ENCODE data around the gene VWC2L.

Gene VWC2L

GRCh38 chr2:214529514-214529913, 118.7 kb downstream of the VWC2L start:
- Histone ChIP-seq H3K27me3 (ENCODE audit: control insufficient read depth in 2 of 2, insufficient read depth in 2 of 2, low read length in 2 of 2) (no peaks in the 10 kb centered on the region), H3K27ac (ENCODE audit: low read depth in 2 of 2, low read length in 2 of 2) (no peak overlapping the region), H3K4me3 (ENCODE audit: low read length in 2 of 2) (no peak overlapping the region), H3K4me1 (ENCODE audit: control insufficient read depth in 2 of 2, insufficient read depth in 2 of 2, low read length in 2 of 2) (no peaks in the 10 kb centered on the region), H3K9me3 (ENCODE audit: control insufficient read depth in 2 of 2, low read length in 2 of 2) (no peaks in the 10 kb centered on the region), H3K36me3 (ENCODE audit: control insufficient read depth in 2 of 2, insufficient read depth in 2 of 2, low read length in 2 of 2) (no peaks in the 10 kb centered on the region), H3K9ac (ENCODE audit: low read depth in 1 of 2, low read length in 2 of 2) (no peak overlapping the region)

- Histone ChIP-seq H3K9me3 (ENCODE audit: control insufficient read depth in 2 of 2, low read length in 2 of 2) (no peaks in the 10 kb centered on the region), H3K27me3 (ENCODE audit: control insufficient read depth in 2 of 2, insufficient read depth in 2 of 2, low read length in 2 of 2) (no peaks in the 10 kb centered on the region), H3K4me1 (ENCODE audit: control insufficient read depth in 2 of 2, insufficient read depth in 2 of 2, low read length in 2 of 2) (no peaks in the 10 kb centered on the region), H3K9ac (ENCODE audit: low read depth in 1 of 2, low read length in 2 of 2) (no peak overlapping the region), H3K4me3 (ENCODE audit: low read length in 2 of 2) (no peak overlapping the region), H3K27ac (ENCODE audit: low read depth in 2 of 2, low read length in 2 of 2) (no peak overlapping the region), H3K36me3 (ENCODE audit: control insufficient read depth in 2 of 2, insufficient read depth in 2 of 2, low read length in 2 of 2) (no peaks in the 10 kb centered on the region)
These were observed 122.7 kb downstream of the VWC2L start for GRCh38 chr2:214533541-214533940.

DNA sequence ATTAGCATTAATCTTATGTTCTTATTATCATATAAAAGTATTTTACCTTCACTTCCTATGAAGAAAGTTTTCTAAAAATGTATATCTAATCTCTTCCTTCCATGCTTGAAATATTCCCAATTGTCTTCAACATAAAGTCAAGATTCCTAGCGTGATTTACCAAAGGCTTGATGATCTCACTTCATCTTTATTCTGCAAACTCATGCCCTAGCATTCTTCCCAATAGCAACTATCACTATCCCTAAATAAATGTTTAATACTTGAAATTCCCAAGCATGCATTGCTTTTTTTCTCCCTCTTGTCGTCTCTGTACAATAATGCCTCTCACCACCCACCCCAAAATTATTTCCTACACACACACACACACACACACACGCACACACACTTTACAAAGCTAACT, 125.8 kb downstream of the VWC2L start:
- H3K4me1 ChIP-seq (ENCODE audit: control insufficient read depth in 2 of 2, insufficient read depth in 2 of 2, low read length in 2 of 2), result no peaks in the 10 kb centered on the region
- H3K9ac ChIP-seq (ENCODE audit: low read depth in 1 of 2, low read length in 2 of 2), result no peak overlapping the region
- H3K36me3 ChIP-seq (ENCODE audit: control insufficient read depth in 2 of 2, insufficient read depth in 2 of 2, low read length in 2 of 2), result no peaks in the 10 kb centered on the region
- H3K27ac ChIP-seq (ENCODE audit: low read depth in 2 of 2, low read length in 2 of 2), result no peak overlapping the region
- H3K9me3 ChIP-seq (ENCODE audit: control insufficient read depth in 2 of 2, low read length in 2 of 2), result no peaks in the 10 kb centered on the region
- no peaks in the 10 kb centered on the region for H3K27me3 ChIP-seq (ENCODE audit: control insufficient read depth in 2 of 2, insufficient read depth in 2 of 2, low read length in 2 of 2)
- H3K4me3 ChIP-seq (ENCODE audit: low read length in 2 of 2), result no peak overlapping the region

DNA sequence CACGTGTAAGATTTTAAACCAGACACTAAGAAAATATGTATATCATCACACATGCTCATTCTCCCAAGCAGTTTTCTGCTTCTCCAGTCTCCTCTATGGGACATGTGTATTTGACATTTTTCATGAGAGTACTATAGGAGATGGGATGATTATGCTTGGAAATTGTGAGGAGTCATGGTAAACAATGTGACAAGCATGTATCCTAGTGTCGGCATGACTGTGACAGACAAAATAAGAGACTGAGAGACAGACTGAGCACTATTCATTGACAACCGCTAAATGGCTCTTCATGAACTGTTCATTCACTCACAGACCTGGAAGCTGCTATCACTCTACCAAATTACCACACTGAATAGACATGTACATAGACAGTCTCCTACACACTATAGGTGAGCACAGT, 127.1 kb downstream of the VWC2L start:
- H3K4me1 ChIP-seq (ENCODE audit: control insufficient read depth in 2 of 2, insufficient read depth in 2 of 2, low read length in 2 of 2), result no peaks in the 10 kb centered on the region
- H3K27me3 ChIP-seq (ENCODE audit: control insufficient read depth in 2 of 2, insufficient read depth in 2 of 2, low read length in 2 of 2), result no peaks in the 10 kb centered on the region
- H3K27ac ChIP-seq (ENCODE audit: low read depth in 2 of 2, low read length in 2 of 2), result no peak overlapping the region
- no peak overlapping the region for H3K9ac ChIP-seq (ENCODE audit: low read depth in 1 of 2, low read length in 2 of 2)
- no peak overlapping the region for H3K4me3 ChIP-seq (ENCODE audit: low read length in 2 of 2)
- no peaks in the 10 kb centered on the region for H3K36me3 ChIP-seq (ENCODE audit: control insufficient read depth in 2 of 2, insufficient read depth in 2 of 2, low read length in 2 of 2)
- H3K9me3 ChIP-seq (ENCODE audit: control insufficient read depth in 2 of 2, low read length in 2 of 2), result no peaks in the 10 kb centered on the region

- Histone ChIP-seq H3K27me3 (ENCODE audit: control insufficient read depth in 2 of 2, insufficient read depth in 2 of 2, low read length in 2 of 2) (no peaks in the 10 kb centered on the region), H3K9ac (ENCODE audit: low read depth in 1 of 2, low read length in 2 of 2) (no peak overlapping the region), H3K36me3 (ENCODE audit: control insufficient read depth in 2 of 2, insufficient read depth in 2 of 2, low read length in 2 of 2) (no peaks in the 10 kb centered on the region), H3K27ac (ENCODE audit: low read depth in 2 of 2, low read length in 2 of 2) (no peak overlapping the region), H3K9me3 (ENCODE audit: control insufficient read depth in 2 of 2, low read length in 2 of 2) (no peaks in the 10 kb centered on the region), H3K4me3 (ENCODE audit: low read length in 2 of 2) (no peak overlapping the region), H3K4me1 (ENCODE audit: control insufficient read depth in 2 of 2, insufficient read depth in 2 of 2, low read length in 2 of 2) (no peaks in the 10 kb centered on the region)
These were observed 131.4 kb downstream of the VWC2L start for GRCh38 chr2:214542295-214542694.

DNA sequence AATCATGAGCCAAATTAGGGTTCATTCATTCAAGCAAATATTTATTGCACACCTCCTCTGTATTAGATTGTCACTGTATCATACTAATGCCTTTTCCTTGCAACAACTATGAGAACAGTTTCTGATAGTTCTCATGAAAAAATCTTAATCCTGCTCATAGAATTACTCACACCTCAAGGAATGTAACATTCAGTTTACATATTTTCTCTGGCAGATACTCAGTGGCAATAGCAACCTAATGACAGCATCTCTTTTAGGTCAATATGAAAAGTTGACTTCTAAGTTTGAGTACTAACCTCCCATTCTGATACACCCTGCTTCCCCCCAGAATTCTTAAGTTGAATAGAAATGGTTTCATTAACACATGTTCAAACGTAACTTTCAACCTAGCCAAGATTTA, 132.0 kb downstream of the VWC2L start:
- H3K4me3 ChIP-seq (ENCODE audit: low read length in 2 of 2), result no peak overlapping the region
- H3K9me3 ChIP-seq (ENCODE audit: control insufficient read depth in 2 of 2, low read length in 2 of 2), result no peaks in the 10 kb centered on the region
- no peaks in the 10 kb centered on the region for H3K27me3 ChIP-seq (ENCODE audit: control insufficient read depth in 2 of 2, insufficient read depth in 2 of 2, low read length in 2 of 2)
- no peak overlapping the region for H3K9ac ChIP-seq (ENCODE audit: low read depth in 1 of 2, low read length in 2 of 2)
- H3K4me1 ChIP-seq (ENCODE audit: control insufficient read depth in 2 of 2, insufficient read depth in 2 of 2, low read length in 2 of 2), result no peaks in the 10 kb centered on the region
- H3K27ac ChIP-seq (ENCODE audit: low read depth in 2 of 2, low read length in 2 of 2), result no peak overlapping the region
- no peaks in the 10 kb centered on the region for H3K36me3 ChIP-seq (ENCODE audit: control insufficient read depth in 2 of 2, insufficient read depth in 2 of 2, low read length in 2 of 2)

- H3K27me3 ChIP-seq (ENCODE audit: control insufficient read depth in 2 of 2, insufficient read depth in 2 of 2, low read length in 2 of 2), result no peaks in the 10 kb centered on the region
- no peak overlapping the region for H3K27ac ChIP-seq (ENCODE audit: low read depth in 2 of 2, low read length in 2 of 2)
- no peaks in the 10 kb centered on the region for H3K9me3 ChIP-seq (ENCODE audit: control insufficient read depth in 2 of 2, low read length in 2 of 2)
- H3K36me3 ChIP-seq (ENCODE audit: control insufficient read depth in 2 of 2, insufficient read depth in 2 of 2, low read length in 2 of 2), result no peaks in the 10 kb centered on the region
- no peaks in the 10 kb centered on the region for H3K4me1 ChIP-seq (ENCODE audit: control insufficient read depth in 2 of 2, insufficient read depth in 2 of 2, low read length in 2 of 2)
- no peak overlapping the region for H3K4me3 ChIP-seq (ENCODE audit: low read length in 2 of 2)
- H3K9ac ChIP-seq (ENCODE audit: low read depth in 1 of 2, low read length in 2 of 2), result no peak overlapping the region
These were observed 132.6 kb downstream of the VWC2L start for GRCh38 chr2:214543386-214543955.

DNA sequence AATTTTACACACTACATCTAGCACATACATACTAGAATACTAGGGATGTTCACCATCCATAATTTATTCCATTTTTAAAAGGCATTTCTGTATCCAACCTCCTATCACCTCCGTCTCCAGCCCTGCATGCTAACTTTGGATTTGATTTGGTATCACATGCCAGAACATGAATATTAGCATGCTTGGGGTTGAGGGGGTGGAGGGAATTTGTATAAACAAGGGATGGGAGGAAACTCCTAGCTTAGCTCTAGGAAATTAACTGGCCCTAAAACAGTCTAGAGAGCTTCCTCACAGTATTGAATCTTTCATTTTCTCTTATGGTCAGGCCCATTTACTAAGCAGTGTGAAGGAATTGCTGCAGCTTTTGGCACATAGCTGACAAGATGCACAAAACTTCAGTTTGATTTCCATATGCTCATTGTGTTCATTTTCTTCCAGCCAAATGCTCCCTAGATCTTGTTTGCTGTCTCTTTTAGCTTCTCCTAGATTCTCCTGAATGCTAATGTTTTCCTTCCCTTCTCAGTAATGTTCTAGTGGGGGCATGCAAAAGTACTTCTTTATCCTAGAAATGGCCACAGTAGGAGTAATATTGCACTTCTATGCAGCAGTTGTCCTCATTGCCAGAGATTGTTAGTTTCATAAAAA, 135.2 kb downstream of the VWC2L start:
- Histone ChIP-seq H3K9ac (ENCODE audit: low read depth in 1 of 2, low read length in 2 of 2) (no peak overlapping the region), H3K4me3 (ENCODE audit: low read length in 2 of 2) (no peak overlapping the region), H3K4me1 (ENCODE audit: control insufficient read depth in 2 of 2, insufficient read depth in 2 of 2, low read length in 2 of 2) (no peaks in the 10 kb centered on the region), H3K27me3 (ENCODE audit: control insufficient read depth in 2 of 2, insufficient read depth in 2 of 2, low read length in 2 of 2) (no peaks in the 10 kb centered on the region), H3K27ac (ENCODE audit: low read depth in 2 of 2, low read length in 2 of 2) (no peak overlapping the region), H3K36me3 (ENCODE audit: control insufficient read depth in 2 of 2, insufficient read depth in 2 of 2, low read length in 2 of 2) (no peaks in the 10 kb centered on the region), H3K9me3 (ENCODE audit: control insufficient read depth in 2 of 2, low read length in 2 of 2) (no peaks in the 10 kb centered on the region)

DNA sequence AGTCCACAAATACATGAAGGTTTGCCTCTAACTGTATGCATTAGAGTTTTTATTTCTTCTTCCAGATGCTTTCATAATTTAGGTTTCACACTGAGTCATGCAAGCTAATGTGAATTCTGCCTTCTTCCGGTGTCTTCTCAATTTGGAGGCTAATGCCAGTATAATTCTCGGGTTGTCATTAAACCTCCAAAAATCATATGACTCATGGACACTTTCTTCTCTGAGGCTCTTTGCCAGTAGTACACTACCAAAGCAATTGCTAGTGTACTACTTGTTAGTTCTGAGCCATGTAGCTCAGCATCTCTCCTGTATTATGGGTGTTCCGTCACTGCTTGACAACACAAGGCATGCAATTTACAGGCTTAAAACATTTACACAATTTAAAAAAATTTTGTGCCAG, 137.1 kb downstream of the VWC2L start:
- Histone ChIP-seq H3K9me3 (ENCODE audit: control insufficient read depth in 2 of 2, low read length in 2 of 2) (no peaks in the 10 kb centered on the region), H3K4me3 (ENCODE audit: low read length in 2 of 2) (no peak overlapping the region), H3K4me1 (ENCODE audit: control insufficient read depth in 2 of 2, insufficient read depth in 2 of 2, low read length in 2 of 2) (no peaks in the 10 kb centered on the region), H3K27me3 (ENCODE audit: control insufficient read depth in 2 of 2, insufficient read depth in 2 of 2, low read length in 2 of 2) (no peaks in the 10 kb centered on the region), H3K27ac (ENCODE audit: low read depth in 2 of 2, low read length in 2 of 2) (no peak overlapping the region), H3K36me3 (ENCODE audit: control insufficient read depth in 2 of 2, insufficient read depth in 2 of 2, low read length in 2 of 2) (no peaks in the 10 kb centered on the region), H3K9ac (ENCODE audit: low read depth in 1 of 2, low read length in 2 of 2) (no peak overlapping the region)

DNA sequence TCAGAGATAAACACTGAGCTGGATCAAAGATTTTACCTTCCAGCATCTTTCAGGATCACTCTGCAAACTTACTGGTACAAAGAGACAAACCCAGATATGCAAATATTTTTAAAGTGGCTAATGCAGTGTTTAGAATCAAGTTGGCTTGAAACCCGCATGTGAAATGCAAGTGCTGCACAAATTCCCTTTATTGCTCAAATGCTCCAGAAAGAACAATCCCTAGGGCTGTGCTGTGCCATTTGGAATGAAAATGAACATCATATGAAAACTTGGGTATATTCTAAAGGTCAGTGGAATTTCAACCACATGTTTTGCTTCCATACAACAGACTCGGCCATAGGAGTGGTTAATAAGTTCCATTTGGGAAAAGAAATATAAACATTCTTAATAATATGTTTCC, 139.1 kb downstream of the VWC2L start:
- no peak overlapping the region for H3K9ac ChIP-seq (ENCODE audit: low read depth in 1 of 2, low read length in 2 of 2)
- H3K27me3 ChIP-seq (ENCODE audit: control insufficient read depth in 2 of 2, insufficient read depth in 2 of 2, low read length in 2 of 2), result no peaks in the 10 kb centered on the region
- H3K9me3 ChIP-seq (ENCODE audit: control insufficient read depth in 2 of 2, low read length in 2 of 2), result no peaks in the 10 kb centered on the region
- no peaks in the 10 kb centered on the region for H3K36me3 ChIP-seq (ENCODE audit: control insufficient read depth in 2 of 2, insufficient read depth in 2 of 2, low read length in 2 of 2)
- no peak overlapping the region for H3K4me3 ChIP-seq (ENCODE audit: low read length in 2 of 2)
- no peak overlapping the region for H3K27ac ChIP-seq (ENCODE audit: low read depth in 2 of 2, low read length in 2 of 2)
- no peaks in the 10 kb centered on the region for H3K4me1 ChIP-seq (ENCODE audit: control insufficient read depth in 2 of 2, insufficient read depth in 2 of 2, low read length in 2 of 2)
